ENCODE measurements around the gene EEFSEC.

Gene EEFSEC

GRCh38 chr3:128269796-128270195, 116.5 kb downstream of the EEFSEC start:
- no peak for TF ChIP-seq ZFX (IDR thresholded peaks at IDR 0.05)
- TF ChIP-seq CTCF (conservative IDR thresholded peaks at IDR 0.05): no peak
- H3K27ac ChIP-seq: no peak overlapping the region

- H3K27ac ChIP-seq: no peak overlapping the region
- TF ChIP-seq CTCF (conservative IDR thresholded peaks at IDR 0.05): no peak
- no peak for TF ChIP-seq ZFX (IDR thresholded peaks at IDR 0.05)
Measured at GRCh38 chr3:128270559-128271492, 117.5 kb downstream of the EEFSEC start.

- H3K27ac ChIP-seq: no peak overlapping the region
- TF ChIP-seq CTCF (conservative IDR thresholded peaks at IDR 0.05): no peak
- no peak for TF ChIP-seq ZFX (IDR thresholded peaks at IDR 0.05)
Measured at GRCh38 chr3:128271536-128272332, 118.5 kb downstream of the EEFSEC start.

- TF ChIP-seq ZFX (IDR thresholded peaks at IDR 0.05): no peak
- no peak for TF ChIP-seq CTCF (conservative IDR thresholded peaks at IDR 0.05)
- no peak overlapping the region for H3K27ac ChIP-seq
Measured at GRCh38 chr3:128273109-128273840, 120.0 kb downstream of the EEFSEC start.

- no peak for TF ChIP-seq ZFX (IDR thresholded peaks at IDR 0.05)
- TF ChIP-seq CTCF (conservative IDR thresholded peaks at IDR 0.05): no peak
- H3K27ac ChIP-seq: no peak overlapping the region
Measured at GRCh38 chr3:128273841-128274573, 120.7 kb downstream of the EEFSEC start.

- no peak overlapping the region for H3K27ac ChIP-seq
- TF ChIP-seq CTCF (conservative IDR thresholded peaks at IDR 0.05) (no peak), ZFX (IDR thresholded peaks at IDR 0.05) (no peak)
Measured at GRCh38 chr3:128274837-128275236, 121.6 kb downstream of the EEFSEC start.
